Neural cell (in vitro differentiated cells): Measurements from ENCODE around the gene ADSS1.

Experiments used
- EZH2 ChIP-seq: fragments of 200-600, 300-800 bp; shearing (Covaris generic), sonication (generic); IDR thresholded peaks from 2 replicates; pipeline ENCODE4 v1.6.1; 2014; ENCODE audit warnings: antibody characterized with exemption, low read length, borderline replicate concordance, mild to moderate bottlenecking; ENCODE audit not compliant: insufficient read depth, poor library complexity, severe bottlenecking
- SMC3 ChIP-seq: fragments of 450-650 bp; conservative IDR thresholded peaks from 2 replicates; pipeline ENCODE4 v1.6.1; 2014; ENCODE audit warnings: antibody characterized with exemption, mild to moderate bottlenecking, moderate library complexity; ENCODE audit not compliant: poor library complexity
- TF ChIP-seq, protein P1 (sequence below): fragments of 450-650 bp; IDR thresholded peaks from 2 replicates; pipeline ENCODE4 v1.5.1; 2014; ENCODE audit warnings: antibody characterized with exemption, mild to moderate bottlenecking, moderate library complexity; ENCODE audit not compliant: poor library complexity, severe bottlenecking

DNA sequence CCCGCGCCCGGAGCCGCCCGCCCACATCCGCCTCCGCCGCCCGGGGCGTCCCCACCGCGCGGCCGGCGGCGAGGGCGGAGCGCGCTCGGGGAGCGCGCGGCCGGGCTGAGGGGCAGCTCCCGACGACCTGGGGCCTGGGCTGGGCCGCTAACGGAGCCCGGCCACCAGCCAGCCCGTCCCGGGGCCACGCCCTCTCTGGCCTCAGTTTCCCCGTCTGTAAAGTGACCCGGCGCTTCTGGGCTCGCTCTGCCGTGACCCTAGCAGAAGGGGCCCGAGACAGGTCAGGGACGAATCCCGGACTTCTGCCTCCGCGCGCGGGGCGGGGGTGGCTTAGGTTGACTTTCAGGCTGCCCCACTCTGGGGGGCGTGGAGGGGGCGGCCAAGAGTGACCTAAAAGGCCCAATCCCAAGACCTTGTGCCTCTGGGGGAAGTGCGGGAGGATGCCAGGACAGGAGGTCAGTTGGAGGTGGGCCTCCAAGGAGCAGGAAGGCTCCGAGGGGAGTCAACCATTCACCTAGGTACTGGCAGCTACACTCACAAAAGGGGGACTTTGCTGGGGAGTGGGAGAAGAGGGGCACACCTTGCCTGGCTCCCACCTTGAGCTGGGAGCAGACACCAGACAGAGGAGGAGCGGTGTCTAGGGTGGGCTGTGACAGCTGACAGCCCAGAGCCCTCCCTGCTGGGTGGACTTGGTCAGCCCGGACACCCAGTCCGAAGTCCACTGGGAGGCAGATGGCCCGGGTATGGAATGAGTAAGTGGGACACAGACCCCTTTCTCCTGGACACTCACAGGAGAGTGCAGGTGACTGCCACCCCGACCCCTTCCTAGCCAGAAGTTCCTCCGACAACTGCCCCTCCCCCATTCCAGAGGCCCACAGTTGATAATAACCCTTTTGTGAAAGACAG, 72.0 kb downstream of the ADSS1 start:
- TF ChIP-seq, protein P1, sequence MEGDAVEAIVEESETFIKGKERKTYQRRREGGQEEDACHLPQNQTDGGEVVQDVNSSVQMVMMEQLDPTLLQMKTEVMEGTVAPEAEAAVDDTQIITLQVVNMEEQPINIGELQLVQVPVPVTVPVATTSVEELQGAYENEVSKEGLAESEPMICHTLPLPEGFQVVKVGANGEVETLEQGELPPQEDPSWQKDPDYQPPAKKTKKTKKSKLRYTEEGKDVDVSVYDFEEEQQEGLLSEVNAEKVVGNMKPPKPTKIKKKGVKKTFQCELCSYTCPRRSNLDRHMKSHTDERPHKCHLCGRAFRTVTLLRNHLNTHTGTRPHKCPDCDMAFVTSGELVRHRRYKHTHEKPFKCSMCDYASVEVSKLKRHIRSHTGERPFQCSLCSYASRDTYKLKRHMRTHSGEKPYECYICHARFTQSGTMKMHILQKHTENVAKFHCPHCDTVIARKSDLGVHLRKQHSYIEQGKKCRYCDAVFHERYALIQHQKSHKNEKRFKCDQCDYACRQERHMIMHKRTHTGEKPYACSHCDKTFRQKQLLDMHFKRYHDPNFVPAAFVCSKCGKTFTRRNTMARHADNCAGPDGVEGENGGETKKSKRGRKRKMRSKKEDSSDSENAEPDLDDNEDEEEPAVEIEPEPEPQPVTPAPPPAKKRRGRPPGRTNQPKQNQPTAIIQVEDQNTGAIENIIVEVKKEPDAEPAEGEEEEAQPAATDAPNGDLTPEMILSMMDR, result no peak
- TF ChIP-seq EZH2, result no peak
- no peak for TF ChIP-seq SMC3
